Measurements from ENCODE around the gene APOA1.

The APOA1 gene

DNA sequence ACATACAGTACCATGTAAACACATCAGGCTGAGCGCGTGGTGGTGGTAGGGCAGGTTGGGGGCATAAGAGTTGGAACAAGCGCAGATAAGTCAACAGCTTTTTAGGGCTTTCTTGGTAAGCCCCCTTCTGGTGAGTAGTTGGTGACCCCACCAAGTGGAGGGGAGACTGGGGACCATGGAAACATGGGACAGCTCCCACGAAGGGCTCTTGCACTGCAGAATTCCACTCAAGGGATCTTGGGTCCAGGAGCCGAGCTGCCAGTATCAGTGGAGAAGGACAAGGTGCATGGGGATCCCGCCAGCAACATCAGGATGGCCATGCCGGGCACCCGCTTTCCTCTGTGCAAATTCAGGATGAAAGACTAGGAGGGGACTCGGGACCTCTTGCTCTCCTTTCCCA, 6.2 kb upstream of the APOA1 start:
- no peak overlapping the region for H3K4me3 ChIP-seq (ENCODE audit: control insufficient read depth, low read depth, low read length)
- TF ChIP-seq CTCF (conservative IDR thresholded peaks at IDR 0.05; ENCODE audit: control insufficient read depth, insufficient read depth, low read depth, low read length), result no peak

DNA sequence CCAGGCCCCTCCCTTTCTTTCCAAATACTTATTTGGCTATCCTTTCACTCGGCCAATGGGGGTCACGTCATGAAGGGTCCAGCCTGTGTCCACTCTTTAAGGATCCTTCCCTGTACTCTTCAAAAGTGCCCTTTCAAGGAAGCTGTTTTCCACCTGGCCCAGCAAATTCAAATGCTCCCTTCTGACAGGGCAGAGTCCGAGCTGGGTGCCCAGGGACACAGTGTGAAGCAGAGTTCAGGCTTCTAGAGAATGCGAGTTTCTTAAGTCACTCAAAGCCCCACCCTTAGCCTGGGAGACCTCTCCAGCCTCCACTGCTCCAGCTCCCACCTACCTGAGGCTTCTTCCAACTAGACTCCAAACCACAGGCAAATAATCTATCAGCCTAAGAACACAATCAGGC, 5.5 kb upstream of the APOA1 start:
- TF ChIP-seq CTCF (conservative IDR thresholded peaks at IDR 0.05; ENCODE audit: control insufficient read depth, insufficient read depth, low read depth, low read length), result no peak
- H3K4me3 ChIP-seq (ENCODE audit: control insufficient read depth, low read depth, low read length), result no peak overlapping the region
- no peak for DNase-seq (ENCODE audit: low read depth)

More for the DNA sequence above, 6.2 kb upstream of the APOA1 start:
- DNase-seq (ENCODE audit: low read depth), result no peak

DNA sequence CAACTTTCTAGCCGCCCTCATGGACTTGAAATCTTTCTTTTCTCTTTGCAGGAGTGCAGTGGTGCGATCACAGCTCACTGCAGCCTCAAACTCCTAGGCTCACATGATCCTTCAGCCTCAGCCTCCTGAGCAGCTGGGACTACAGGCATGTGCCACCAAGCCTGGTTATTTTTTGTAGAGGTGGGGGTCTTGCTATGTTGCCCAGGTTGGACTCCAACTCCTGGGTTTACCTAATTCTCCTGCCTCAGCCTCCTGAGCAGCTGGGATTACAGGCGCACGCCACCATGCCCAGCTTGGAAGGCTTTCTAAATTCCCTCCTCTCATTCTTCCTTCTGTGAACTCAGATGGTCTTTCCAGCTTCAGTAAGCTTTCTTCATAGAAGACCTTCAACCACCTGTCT, 4.7 kb upstream of the APOA1 start:
- TF ChIP-seq CTCF (conservative IDR thresholded peaks at IDR 0.05; ENCODE audit: control insufficient read depth, insufficient read depth, low read depth, low read length), result no peak
- no peak for DNase-seq (ENCODE audit: low read depth)
- H3K4me3 ChIP-seq (ENCODE audit: control insufficient read depth, low read depth, low read length), result no peak overlapping the region

GRCh38 chr11:116840746-116841296, 3.4 kb upstream of the APOA1 start:
- no peak for TF ChIP-seq CTCF (conservative IDR thresholded peaks at IDR 0.05; ENCODE audit: control insufficient read depth, insufficient read depth, low read depth, low read length)

GRCh38 chr11:116840224-116840745, 2.9 kb upstream of the APOA1 start:
- H3K4me3 ChIP-seq (ENCODE audit: control insufficient read depth, low read depth, low read length), result no peak overlapping the region
- DNase-seq (ENCODE audit: low read depth), result peak; percentile 29
- peak; percentile 25 for TF ChIP-seq CTCF (conservative IDR thresholded peaks at IDR 0.05; ENCODE audit: control insufficient read depth, insufficient read depth, low read depth, low read length)

More at GRCh38 chr11:116840746-116841296, 3.4 kb upstream of the APOA1 start:
- no peak overlapping the region for H3K4me3 ChIP-seq (ENCODE audit: control insufficient read depth, low read depth, low read length)
- no peak for DNase-seq (ENCODE audit: low read depth)

DNA sequence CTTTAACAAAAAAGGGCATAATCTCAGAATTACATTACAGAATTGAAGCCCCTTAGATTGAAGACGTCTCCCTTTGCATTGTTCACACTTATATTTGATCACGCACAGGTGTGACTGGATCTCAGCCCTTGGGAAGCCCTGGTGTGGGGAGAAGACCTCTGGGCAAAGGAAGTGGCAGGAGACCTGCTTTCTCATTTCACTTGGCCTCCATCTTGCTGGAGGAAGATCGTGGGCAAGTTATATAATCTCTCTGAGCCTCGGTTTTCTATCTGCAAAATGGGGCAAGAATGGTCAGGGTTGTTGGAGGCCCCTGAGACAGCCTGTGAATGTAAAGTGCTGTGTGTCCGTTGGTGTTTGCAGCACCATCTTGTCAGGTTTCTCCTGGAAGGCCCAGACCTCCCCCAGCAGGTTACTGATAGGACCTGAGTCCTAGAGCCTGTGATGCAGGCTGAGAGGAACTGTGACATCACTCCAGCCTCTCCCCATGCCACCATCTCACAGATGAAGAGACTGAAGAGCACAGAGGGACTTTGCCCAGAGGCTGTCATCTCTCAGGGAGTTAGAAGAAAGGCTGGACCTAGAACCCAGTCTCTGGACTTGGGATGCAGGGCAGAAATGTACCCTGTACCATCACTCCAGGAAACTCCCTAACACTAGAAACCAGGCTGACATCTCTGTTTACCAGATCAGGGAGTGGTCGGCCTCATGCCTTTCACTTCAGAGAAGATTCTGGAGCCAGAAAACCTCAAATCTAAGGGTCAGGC, 1.1 kb upstream of the APOA1 start:
- no peak for TF ChIP-seq CTCF (conservative IDR thresholded peaks at IDR 0.05; ENCODE audit: control insufficient read depth, insufficient read depth, low read depth, low read length)
- H3K4me3 ChIP-seq (ENCODE audit: control insufficient read depth, low read depth, low read length), result no peak overlapping the region
- no peak for DNase-seq (ENCODE audit: low read depth)

All from fibroblast of mammary gland (primary cell).